ENCODE measurements around the gene PBX2. TPM values are rescaled to one million over a fixed set of nuclear protein-coding genes. Genes with fewer than 3 reads are reported as not detected.
"Not testable (repeated sequence)": the region's sequence is repeated elsewhere in the genome, so short reads cannot be mapped to it uniquely, and the experiment has no call there.

PBX2 gene
- total RNA-seq, 1 donor = 19.6 TPM

- no peak overlapping the region for H3K4me3 ChIP-seq (ENCODE audit: low read depth, low read length)
- DNase-seq (ENCODE audit: low read depth) = no peak
- no peak for TF ChIP-seq CTCF (IDR thresholded peaks at IDR 0.05; ENCODE audit: insufficient read depth, low read length)
These were observed 25.6 kb upstream of the PBX2 start for GRCh38 chr6:32215617-32216016.

DNA sequence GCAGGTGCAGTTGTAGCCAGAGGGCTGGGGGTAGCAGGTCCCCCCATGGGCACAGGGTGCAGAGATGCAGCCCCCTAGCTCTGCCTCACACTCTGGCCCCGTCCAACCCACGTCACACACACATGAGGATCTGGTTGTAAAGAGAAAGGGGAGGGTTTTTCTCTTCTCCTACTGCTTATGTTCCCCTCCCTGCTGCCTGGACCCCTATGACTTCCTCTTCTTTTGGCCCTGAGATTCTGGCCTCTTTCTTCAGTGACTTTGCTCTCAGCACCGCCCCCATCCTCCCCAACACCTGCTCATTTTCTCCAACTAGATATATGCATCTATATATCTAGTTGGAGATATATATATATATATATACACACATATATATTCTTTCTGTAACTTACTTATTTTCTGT is 24.1 kb upstream of the PBX2 start:
- no peak for DNase-seq (ENCODE audit: low read depth)
- no peak for TF ChIP-seq CTCF (IDR thresholded peaks at IDR 0.05; ENCODE audit: insufficient read depth, low read length)
- H3K4me3 ChIP-seq (ENCODE audit: low read depth, low read length) = no peak overlapping the region

- H3K4me3 ChIP-seq (ENCODE audit: low read depth, low read length) = no peak overlapping the region
- no peak for DNase-seq (ENCODE audit: low read depth)
- no peak for TF ChIP-seq CTCF (IDR thresholded peaks at IDR 0.05; ENCODE audit: insufficient read depth, low read length)
These were observed 23.6 kb upstream of the PBX2 start for GRCh38 chr6:32213649-32214048.

- no peak overlapping the region for H3K4me3 ChIP-seq (ENCODE audit: low read depth, low read length)
- no peak for DNase-seq (ENCODE audit: low read depth)
- TF ChIP-seq CTCF (IDR thresholded peaks at IDR 0.05; ENCODE audit: insufficient read depth, low read length) = no peak
These were observed 22.2 kb upstream of the PBX2 start for GRCh38 chr6:32212076-32212760.

GRCh38 chr6:32211432-32211831 is 21.4 kb upstream of the PBX2 start:
- DNase-seq (ENCODE audit: low read depth); H3K4me3 ChIP-seq (ENCODE audit: low read depth, low read length): not testable (repeated sequence)

DNA sequence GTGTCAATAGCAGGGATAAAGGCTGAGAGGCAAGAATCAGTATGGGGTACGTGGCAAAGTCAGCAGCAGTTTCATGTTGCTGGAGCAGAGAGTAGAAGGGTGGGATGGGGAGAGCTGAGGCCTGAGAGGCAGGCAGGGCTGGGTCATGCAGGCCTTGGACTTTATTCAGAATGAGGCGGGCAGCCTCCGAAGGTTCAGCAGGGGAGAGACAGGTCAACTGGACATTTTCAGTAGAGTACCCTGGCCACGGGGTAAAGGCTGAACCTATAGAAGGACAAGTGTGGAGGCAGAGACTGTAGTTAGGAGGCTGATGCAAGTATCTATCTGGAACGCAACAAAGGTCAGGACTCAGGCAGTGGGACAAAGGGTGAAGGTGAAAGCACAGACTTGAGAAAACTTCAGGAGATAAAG is 20.2 kb upstream of the PBX2 start:
- no peak overlapping the region for H3K4me3 ChIP-seq (ENCODE audit: low read depth, low read length)
- DNase-seq (ENCODE audit: low read depth) = no peak
- TF ChIP-seq CTCF (IDR thresholded peaks at IDR 0.05; ENCODE audit: insufficient read depth, low read length) = no peak

DNA sequence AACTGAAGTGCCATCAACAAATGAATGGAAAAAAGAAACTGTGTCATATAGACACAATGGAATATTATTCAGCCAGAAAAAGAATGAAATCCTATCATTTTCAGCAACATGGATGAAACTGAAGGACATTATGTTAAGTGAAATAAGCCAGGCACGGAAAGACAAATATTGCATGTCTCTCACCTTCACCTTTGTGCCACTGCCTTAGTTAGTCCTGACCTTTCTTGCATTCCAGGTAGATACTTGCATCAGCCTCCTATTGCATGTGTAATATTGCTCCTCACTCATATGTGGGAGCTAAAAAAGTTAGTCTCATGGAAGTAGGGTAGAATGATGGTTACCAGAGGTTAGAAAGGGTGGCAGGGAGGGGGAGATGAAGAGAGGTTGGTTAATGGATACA is 19.0 kb upstream of the PBX2 start:
- no peak for DNase-seq (ENCODE audit: low read depth)
- H3K4me3 ChIP-seq (ENCODE audit: low read depth, low read length) = no peak overlapping the region
- TF ChIP-seq CTCF (IDR thresholded peaks at IDR 0.05; ENCODE audit: insufficient read depth, low read length) = no peak

Measured in fibroblast of the aortic adventitia (primary cell).